Measurements from ENCODE around the gene NLRC5.

DNA sequence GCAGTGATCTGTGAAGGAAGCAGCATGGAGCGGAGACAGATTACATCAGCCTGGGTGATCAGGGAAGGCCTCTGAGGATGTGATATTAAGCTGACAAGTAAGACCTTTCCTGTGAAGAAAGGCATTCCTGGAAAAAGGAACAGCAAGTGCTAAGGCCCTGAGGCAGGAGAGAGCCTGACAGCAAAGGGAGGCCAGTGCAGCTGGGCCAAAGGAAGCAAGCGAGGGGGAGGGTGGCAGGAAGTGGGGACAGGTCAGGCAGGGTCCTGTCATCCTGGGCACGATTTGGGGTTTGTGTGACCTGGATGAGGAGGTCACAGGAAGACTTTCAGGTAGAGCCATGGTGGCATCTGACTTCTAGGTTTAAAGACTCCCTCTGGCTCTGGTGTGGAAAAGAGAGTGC lies 115.3 kb downstream of the NLRC5 start:
- TF ChIP-seq, protein P1, sequence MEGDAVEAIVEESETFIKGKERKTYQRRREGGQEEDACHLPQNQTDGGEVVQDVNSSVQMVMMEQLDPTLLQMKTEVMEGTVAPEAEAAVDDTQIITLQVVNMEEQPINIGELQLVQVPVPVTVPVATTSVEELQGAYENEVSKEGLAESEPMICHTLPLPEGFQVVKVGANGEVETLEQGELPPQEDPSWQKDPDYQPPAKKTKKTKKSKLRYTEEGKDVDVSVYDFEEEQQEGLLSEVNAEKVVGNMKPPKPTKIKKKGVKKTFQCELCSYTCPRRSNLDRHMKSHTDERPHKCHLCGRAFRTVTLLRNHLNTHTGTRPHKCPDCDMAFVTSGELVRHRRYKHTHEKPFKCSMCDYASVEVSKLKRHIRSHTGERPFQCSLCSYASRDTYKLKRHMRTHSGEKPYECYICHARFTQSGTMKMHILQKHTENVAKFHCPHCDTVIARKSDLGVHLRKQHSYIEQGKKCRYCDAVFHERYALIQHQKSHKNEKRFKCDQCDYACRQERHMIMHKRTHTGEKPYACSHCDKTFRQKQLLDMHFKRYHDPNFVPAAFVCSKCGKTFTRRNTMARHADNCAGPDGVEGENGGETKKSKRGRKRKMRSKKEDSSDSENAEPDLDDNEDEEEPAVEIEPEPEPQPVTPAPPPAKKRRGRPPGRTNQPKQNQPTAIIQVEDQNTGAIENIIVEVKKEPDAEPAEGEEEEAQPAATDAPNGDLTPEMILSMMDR (conservative IDR thresholded peaks at IDR 0.05): no peak
- TF ChIP-seq EZH2 (IDR thresholded peaks at IDR 0.05; ENCODE audit: low read depth): no peak

Data from PC-9 (cell line).